GM19043 (cell line): ENCODE results near the gene VPS26A.
A peak's percentile ranks its signal among the peaks of the same experiment; 100 is the strongest.

ENCODE experiments used
- ATAC-seq: cut with Tn5 transposase; IDR thresholded peaks from one replicate; pipeline ENCODE4 v1.9.1; 2021; ENCODE audit warnings: low read depth; ENCODE audit not compliant: unreplicated experiment

The VPS26A gene

GRCh38 chr10:69123747-69124562 is at the start of gene VPS26A:
TSS of gene VPS26A (plus strand) at chr10:69124178. CDS start at chr10:69124278, 100 bp downstream.
- peak; percentile 77 for ATAC-seq

- no peak for ATAC-seq
Measured at GRCh38 chr10:69074532-69074931, 49.4 kb upstream of the VPS26A start.

GRCh38 chr10:69075431-69075830 is 48.5 kb upstream of the VPS26A start:
- no peak for ATAC-seq

GRCh38 chr10:69078311-69078710 is 45.7 kb upstream of the VPS26A start:
- ATAC-seq: no peak

- no peak for ATAC-seq
Measured at GRCh38 chr10:69080226-69080625, 43.8 kb upstream of the VPS26A start.

- no peak for ATAC-seq
Measured at GRCh38 chr10:69086001-69086509, 37.9 kb upstream of the VPS26A start.

- ATAC-seq: peak; percentile 47
Measured at GRCh38 chr10:69087590-69088470, 36.1 kb upstream of the VPS26A start, which contains the start of gene SRGN. TSS of gene SRGN (plus strand) at chr10:69088103. CDS start at chr10:69088158, 55 bp downstream.

- no peak for ATAC-seq
Measured at GRCh38 chr10:69088471-69088769, 35.6 kb upstream of the VPS26A start.

- no peak for ATAC-seq
Measured at GRCh38 chr10:69088801-69089501, 35.0 kb upstream of the VPS26A start.

GRCh38 chr10:69089638-69090599 is 34.1 kb upstream of the VPS26A start:
- no peak for ATAC-seq

GRCh38 chr10:69090685-69091084 is 33.3 kb upstream of the VPS26A start:
- ATAC-seq: no peak

GRCh38 chr10:69091143-69091651 is 32.8 kb upstream of the VPS26A start:
- no peak for ATAC-seq

GRCh38 chr10:69092959-69093850 is 30.8 kb upstream of the VPS26A start:
- ATAC-seq: no peak

GRCh38 chr10:69093933-69094332 is 30.0 kb upstream of the VPS26A start:
- ATAC-seq: no peak

- ATAC-seq: no peak
Measured at GRCh38 chr10:69096045-69096444, 27.9 kb upstream of the VPS26A start.

GRCh38 chr10:69097729-69098128 is 26.2 kb upstream of the VPS26A start:
- no peak for ATAC-seq

GRCh38 chr10:69100136-69100872 is 23.7 kb upstream of the VPS26A start:
- ATAC-seq: no peak
